Tibial artery (tissue), 4 donors: ENCODE results near the gene MOXD1.

Experiments used
- DNase-seq, 2 donors: peaks; one replicate each; pipeline ENCODE4 v3.0.0-alpha.2; 2019
- H3K27ac ChIP-seq, 2 donors: fragments of 200-600 bp; sonication (generic) in 1 of 2; 1 replicate in 1 of 2; 2 replicates in 1 of 2; pipeline ENCODE4 v1.5.1; 2018 to 2019; ENCODE audit warnings: mild to moderate bottlenecking in 1 of 2
- H3K27me3 ChIP-seq, 2 donors: fragments of 200-600 bp; sonication (generic) in 1 of 2; one replicate each; pipeline versions ENCODE4 v1.5.1 to v1.6.0; 2016 to 2019
- H3K36me3 ChIP-seq, 3 donors: fragments of 200-600 bp; sonication (generic) in 2 of 3; one replicate each; pipeline ENCODE4 v1.5.1; 2016 to 2019; ENCODE audit warnings: mild to moderate bottlenecking in 2 of 3
- H3K4me1 ChIP-seq, 4 donors: fragments of 200-600 bp; sonication (generic) in 2 of 4; 1 replicate in 3 of 4; 2 replicates in 1 of 4; pipeline ENCODE4 v1.5.1; 2016 to 2019
- H3K4me3 ChIP-seq, 2 donors: fragments of 200-600 bp; sonication (generic) in 1 of 2; 1 replicate in 1 of 2; 2 replicates in 1 of 2; pipeline ENCODE4 v1.5.1; 2018 to 2019; ENCODE audit warnings: mild to moderate bottlenecking in 2 of 2
- H3K9me3 ChIP-seq, 3 donors: fragments of 200-600 bp; sonication (generic) in 1 of 3; one replicate each; pipeline ENCODE4 v1.5.1; 2016 to 2019
- CTCF ChIP-seq, 2 experiments: fragments of 200-600 bp in 1 of 2; fragments of 450-650 bp in 1 of 2; IDR thresholded peaks; one replicate each; pipeline ENCODE4 v1.5.1; 2017 to 2019; ENCODE audit warnings: antibody characterized with exemption in 2 of 2, mild to moderate bottlenecking in 1 of 2, moderate library complexity in 1 of 2
- intact Hi-C: fragments of 100-400 bp; cut with DNase I; formaldehyde crosslinking; loops from one replicate; pipeline ENCODE4 v1.15.0; 2023; ENCODE audit warnings: low total_unique reads

Gene MOXD1

GRCh38 chr6:132380358-132381029, 20.8 kb downstream of the MOXD1 start:
- no peaks in the 10 kb centered on the region for H3K9me3 ChIP-seq
- H3K27me3 ChIP-seq, result no peaks in the 10 kb centered on the region
- H3K36me3 ChIP-seq, result no peaks in the 10 kb centered on the region
- H3K27ac ChIP-seq, result no peak overlapping the region
- no peak overlapping the region for H3K4me3 ChIP-seq
- TF ChIP-seq CTCF (IDR thresholded peaks at IDR 0.05), result no peak
- no peak for DNase-seq
- intact Hi-C loops, result no loop called here
- H3K4me1 ChIP-seq, result no peaks in the 10 kb centered on the region

DNA sequence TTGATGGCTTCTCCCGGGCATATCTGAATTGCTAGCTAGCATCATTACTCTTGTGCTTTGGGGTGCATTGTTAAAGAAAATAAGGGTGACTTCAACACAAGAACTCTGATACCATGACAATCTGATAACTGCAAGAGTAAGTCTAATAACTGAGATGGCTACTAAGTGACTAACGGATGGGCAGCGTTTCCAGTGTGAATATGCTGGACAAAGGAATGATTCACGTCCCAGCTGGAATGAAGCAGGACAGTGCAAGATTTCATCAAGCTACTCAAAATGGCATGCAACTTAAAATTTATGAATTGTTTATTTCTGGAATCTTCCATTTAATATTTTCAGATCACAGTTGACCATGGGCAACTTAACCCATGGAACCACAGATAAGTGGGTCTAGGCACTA, 31.7 kb downstream of the MOXD1 start:
- intact Hi-C loops, result no loop called here
- Histone ChIP-seq H3K36me3 (no peaks in the 10 kb centered on the region), H3K27ac (no peak overlapping the region), H3K9me3 (no peaks in the 10 kb centered on the region), H3K4me3 (no peak overlapping the region), H3K4me1 (no peaks in the 10 kb centered on the region), H3K27me3 (no peaks in the 10 kb centered on the region)
- no peak for TF ChIP-seq CTCF (IDR thresholded peaks at IDR 0.05)
- DNase-seq, result no peak

DNA sequence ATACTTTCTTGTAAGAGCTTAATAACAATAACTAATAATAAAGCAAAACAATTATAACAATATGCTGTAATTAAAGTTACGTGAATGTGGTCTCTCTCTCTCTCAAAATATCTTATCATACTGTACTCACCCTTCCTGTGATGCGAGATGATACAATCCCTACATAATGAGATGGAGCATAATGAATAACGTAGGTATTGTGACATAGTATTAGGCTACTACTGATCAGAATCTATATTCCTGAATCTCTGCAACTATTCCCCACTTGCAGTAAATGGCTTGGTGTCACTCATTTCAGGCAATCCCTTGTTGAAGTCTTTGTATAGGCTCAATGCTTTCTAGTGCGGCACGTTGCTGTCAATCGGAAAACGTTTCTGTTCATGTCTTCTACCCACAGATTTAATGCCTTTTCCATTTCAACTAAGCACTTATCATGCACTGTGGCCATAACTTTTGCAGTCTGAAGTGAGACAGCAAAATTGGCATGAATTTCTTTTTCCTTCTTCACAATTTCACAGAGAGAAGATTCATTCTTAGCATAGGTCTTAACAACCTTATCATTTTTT, 32.3 kb downstream of the MOXD1 start:
- no peak overlapping the region for H3K27ac ChIP-seq

GRCh38 chr6:132365281-132365907, 35.9 kb downstream of the MOXD1 start:
- no peaks in the 10 kb centered on the region for H3K27me3 ChIP-seq
- no peak overlapping the region for H3K27ac ChIP-seq
- no peak overlapping the region for H3K4me3 ChIP-seq
- H3K9me3 ChIP-seq, result no peaks in the 10 kb centered on the region
- TF ChIP-seq CTCF (IDR thresholded peaks at IDR 0.05), result no peak
- no peaks in the 10 kb centered on the region for H3K4me1 ChIP-seq
- DNase-seq, result no peak
- no peaks in the 10 kb centered on the region for H3K36me3 ChIP-seq
- intact Hi-C loops, result no loop called here

More for the DNA sequence above, 32.3 kb downstream of the MOXD1 start:
- no peaks in the 10 kb centered on the region for H3K9me3 ChIP-seq
- H3K4me1 ChIP-seq, result no peaks in the 10 kb centered on the region
- no peaks in the 10 kb centered on the region for H3K36me3 ChIP-seq
- intact Hi-C loops, result no loop called here
- no peak for TF ChIP-seq CTCF (IDR thresholded peaks at IDR 0.05)
- no peak for DNase-seq
- H3K4me3 ChIP-seq, result no peak overlapping the region
- no peaks in the 10 kb centered on the region for H3K27me3 ChIP-seq

- no peak overlapping the region for H3K4me3 ChIP-seq
- H3K27ac ChIP-seq, result no peak overlapping the region
- intact Hi-C loops, result no loop called here
- no peak for TF ChIP-seq CTCF (IDR thresholded peaks at IDR 0.05)
- DNase-seq, result no peak
- H3K9me3 ChIP-seq, result no peaks in the 10 kb centered on the region
- H3K4me1 ChIP-seq, result no peaks in the 10 kb centered on the region
- H3K27me3 ChIP-seq, result no peaks in the 10 kb centered on the region
- no peaks in the 10 kb centered on the region for H3K36me3 ChIP-seq
These were observed 36.8 kb downstream of the MOXD1 start for GRCh38 chr6:132364306-132365074.
